ENCODE data around the gene DPH5.
"Not testable (repeated sequence)": the region's sequence is repeated elsewhere in the genome, so short reads cannot be mapped to it uniquely, and the experiment has no call there.

Gene DPH5

DNA sequence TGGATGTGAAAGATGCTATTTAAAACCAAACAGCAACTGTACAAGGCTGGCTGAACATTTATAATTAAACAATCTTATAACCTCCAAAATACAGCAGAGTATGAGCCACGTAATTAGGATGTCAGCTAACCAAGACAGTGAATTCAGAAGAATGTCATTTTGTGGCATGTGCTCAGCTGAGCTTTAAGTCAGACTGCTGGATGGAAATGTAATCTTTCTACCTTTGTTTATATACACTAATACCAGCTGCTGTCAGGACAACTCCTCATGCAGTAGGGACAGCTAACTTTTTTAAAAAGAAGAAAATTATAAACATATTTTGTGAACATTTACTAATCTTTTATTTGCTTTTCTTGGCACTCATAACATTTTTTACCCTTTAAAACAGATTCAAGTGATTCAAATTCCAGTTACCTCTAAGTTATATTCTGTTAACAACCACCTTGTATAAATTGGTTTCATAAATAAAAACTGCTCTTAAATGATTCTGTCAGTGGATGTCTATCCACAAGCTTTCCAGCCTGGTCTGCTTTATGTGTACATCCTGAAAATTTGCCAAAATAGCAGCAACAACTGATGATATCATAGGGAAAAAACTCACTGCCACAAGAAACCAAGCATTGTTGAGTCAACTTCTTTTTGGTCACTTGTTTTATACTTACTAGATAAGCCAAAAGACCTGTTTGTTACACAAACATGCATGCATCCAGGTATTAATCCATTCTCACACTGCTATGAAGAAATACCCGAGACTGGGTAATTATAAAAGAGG, 36.1 kb downstream of the DPH5 start:
- no peak for DNase-seq (ENCODE audit: low read depth in 4 of 4, low spot score in 1 of 4)

DNA sequence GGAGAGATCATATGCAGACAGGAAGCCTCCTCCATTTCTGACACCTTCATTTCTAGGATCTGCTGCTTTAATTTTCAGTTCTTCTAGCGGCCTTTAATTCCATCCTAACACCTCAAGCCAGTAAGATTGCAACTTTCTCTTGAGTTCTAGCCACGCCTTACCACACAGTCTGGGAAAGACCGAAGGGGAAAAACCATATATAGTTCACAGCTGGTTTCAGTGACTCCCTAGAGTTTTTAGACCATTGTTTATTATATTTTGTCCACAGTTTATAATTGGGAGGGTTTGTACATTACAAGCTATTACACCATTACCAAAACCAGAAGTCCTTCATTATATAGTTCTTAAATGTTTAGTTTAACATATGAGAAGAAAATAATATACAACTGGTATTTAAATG, 37.5 kb downstream of the DPH5 start:
- no peak for DNase-seq (ENCODE audit: low read depth in 4 of 4, low spot score in 1 of 4)

DNA sequence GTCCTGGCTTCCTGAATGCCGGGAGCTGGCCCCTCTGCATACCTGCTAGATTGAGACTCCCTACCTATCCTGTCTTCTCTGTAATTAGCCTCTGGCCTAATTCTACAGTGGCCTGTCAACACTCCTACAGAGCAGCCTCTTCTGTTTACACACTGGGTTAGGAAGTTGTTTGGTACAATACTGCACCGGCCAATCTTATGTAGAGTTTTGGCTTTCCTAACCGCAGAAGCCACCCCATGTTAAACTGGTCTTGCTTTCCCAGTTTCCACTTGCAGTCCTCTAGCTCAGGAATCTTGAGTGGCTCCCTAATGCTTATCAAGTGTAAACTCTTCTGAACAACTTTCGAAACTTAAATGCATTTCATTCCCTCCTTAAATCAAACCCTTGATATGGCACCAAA, 42.8 kb downstream of the DPH5 start:
- no peak for DNase-seq (ENCODE audit: low read depth in 4 of 4, low spot score in 1 of 4)

DNA sequence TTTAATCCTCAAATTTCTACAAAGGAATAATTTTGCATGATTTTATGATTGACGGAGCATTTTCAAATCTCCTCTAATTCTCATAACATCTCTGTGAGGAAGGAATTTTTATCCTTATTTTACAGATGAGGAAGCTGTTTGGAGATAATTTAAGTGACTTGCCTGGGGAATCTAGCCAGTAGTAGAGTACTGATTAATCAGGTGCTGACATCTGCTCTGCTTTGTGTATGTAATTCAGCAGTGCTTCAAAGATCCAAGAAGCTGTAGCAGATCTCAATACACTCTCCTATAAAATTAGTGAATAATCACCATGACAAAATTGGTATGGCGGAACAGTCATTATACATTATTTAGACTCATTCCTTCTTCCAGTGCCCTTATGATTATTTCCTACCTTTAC, 46.0 kb downstream of the DPH5 start:
- DNase-seq (ENCODE audit: low read depth in 4 of 4, low spot score in 1 of 4) = no peak

DNA sequence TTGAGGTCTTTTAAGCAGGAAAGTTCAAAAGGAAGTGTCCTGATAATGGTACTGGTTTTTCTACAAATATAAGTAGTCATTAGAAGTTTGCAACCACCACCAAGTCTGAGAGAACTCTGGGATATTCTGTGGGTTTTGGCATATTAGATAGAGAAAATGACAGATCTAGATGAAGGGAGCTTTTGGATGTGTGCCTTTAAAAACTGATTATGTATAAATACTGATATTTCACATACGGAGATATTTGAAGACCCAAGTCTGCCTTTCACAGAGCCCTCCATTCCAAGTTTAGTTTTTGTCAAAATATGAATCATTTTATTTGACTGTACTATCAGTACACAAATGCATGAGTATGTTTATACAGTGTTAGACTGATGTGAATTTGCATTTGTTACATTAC, 48.6 kb downstream of the DPH5 start:
- no peak for DNase-seq (ENCODE audit: low read depth in 4 of 4, low spot score in 1 of 4)

DNA sequence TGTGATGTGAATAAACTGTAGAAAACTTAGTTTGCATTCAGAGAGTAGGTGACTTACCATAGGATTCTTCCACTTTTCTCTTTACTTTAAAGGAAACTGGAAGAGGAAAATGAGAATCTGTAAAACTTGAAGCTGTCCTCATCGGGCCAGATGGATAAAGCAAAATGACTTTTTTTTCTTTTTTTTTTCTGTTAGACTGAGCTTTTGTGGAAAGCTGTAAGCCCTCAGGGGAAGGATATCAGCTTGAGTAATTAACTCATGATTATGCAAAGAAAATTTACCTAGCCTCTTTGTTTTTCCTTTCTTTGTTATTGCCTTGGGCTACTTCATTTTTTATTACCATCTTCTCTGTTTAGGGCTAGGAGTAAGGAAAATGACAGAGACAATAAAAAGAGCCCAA, 53.4 kb downstream of the DPH5 start:
- no peak for DNase-seq (ENCODE audit: low read depth in 4 of 4, low spot score in 1 of 4)

DNA sequence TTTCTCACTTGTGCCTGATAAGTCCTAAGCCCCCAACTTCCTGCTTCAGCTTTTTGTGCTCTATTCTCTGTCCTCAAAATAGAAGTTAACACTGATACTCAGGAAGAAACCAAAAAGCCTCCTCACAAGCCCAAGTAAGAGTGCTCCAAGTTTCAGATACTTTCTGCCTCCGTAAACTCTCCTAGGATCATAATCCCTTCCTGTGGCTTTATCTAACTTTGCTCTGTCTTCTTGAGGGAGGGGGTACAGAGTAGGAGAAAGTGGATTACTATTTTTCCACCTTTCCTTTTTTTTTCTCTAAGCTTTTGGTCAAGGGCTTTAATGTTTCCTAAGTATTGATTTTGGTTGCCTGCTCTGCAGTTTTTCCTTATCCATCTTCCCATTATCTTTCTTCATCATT, 54.6 kb downstream of the DPH5 start:
- DNase-seq (ENCODE audit: low read depth in 4 of 4, low spot score in 1 of 4) = no peak

GRCh38 chr1:100969327-100969726, 56.3 kb downstream of the DPH5 start:
- DNase-seq (ENCODE audit: low read depth in 4 of 4, low spot score in 1 of 4) = no peak

- no peak for DNase-seq (ENCODE audit: low read depth in 4 of 4, low spot score in 1 of 4)
Measured at GRCh38 chr1:100968621-100969020, 57.0 kb downstream of the DPH5 start.

DNA sequence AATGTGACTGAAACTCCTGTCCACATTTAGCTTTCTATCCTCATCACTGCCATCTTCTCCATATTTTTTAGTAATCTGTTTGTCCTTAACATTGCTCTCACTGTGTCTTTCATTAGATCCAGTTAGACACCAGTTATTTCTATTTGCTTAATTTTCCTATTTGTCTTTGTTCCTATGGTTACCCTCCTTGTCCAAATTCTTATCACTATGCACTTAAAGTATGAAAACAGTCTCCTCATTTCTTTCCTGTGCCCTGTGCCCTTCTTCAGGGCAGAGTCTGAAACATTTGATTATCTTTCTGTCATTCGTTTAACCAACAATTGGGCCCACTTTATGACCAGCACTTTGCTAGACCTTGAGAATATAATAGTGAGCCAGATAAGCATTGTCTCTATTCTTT, 65.5 kb downstream of the DPH5 start:
- DNase-seq (ENCODE audit: low read depth in 4 of 4, low spot score in 1 of 4) = no peak

- DNase-seq (ENCODE audit: low read depth in 4 of 4, low spot score in 1 of 4) = no peak
Measured at GRCh38 chr1:100959502-100960060, 66.0 kb downstream of the DPH5 start.

DNA sequence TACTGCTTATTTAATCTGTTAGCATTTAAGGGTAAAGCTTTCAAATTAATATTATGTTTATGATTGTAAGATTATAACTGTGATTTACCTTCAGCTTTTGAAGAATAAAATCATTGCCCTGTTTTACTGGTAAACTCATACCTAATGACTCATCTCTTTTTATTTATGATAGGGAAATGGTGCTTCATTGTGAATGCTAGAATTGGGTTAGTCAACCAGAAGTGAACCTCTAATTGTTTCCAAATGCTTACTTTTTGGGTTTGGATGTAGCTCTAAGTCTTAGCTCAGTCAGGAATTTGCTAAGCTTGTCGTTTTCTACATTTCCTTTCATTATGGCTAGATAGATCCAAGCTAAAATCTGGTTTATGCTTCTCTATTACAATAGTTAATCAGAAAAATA, 70.3 kb downstream of the DPH5 start:
- no peak for DNase-seq (ENCODE audit: low read depth in 4 of 4, low spot score in 1 of 4)

GRCh38 chr1:100953960-100954730, 71.4 kb downstream of the DPH5 start:
- DNase-seq (ENCODE audit: low read depth in 4 of 4, low spot score in 1 of 4) = no peak

GRCh38 chr1:100952970-100953369, 72.6 kb downstream of the DPH5 start:
- not testable (repeated sequence) for DNase-seq (ENCODE audit: low read depth in 4 of 4, low spot score in 1 of 4)

DNA sequence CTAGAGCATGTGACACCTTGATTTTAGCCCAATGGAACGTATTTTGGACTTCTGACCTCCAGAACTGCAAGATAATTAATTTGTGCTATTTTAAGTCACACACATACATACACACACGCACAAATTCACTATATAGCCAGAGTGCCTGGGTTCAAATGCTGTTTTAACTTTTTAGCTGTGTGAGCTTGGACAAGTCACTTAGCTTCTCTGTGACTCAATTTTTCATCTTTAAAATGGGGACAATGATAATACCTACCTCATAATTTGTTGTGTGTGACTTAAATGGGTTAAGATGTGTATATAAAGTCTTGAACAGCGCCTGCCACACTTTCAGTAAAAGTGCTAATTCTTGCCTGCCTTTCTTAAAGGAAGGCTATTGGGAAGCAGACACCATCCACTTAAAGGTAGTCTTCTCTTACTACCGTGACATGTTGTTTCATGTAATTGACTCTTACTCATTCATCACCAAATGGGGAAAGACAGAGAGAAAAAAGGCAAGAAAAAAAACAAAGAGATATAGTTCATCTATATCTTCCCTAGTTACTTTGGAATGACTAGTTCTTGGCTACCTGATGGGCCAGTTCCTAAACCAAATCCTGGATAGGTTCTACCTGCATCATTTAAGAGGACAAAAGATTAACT, 73.4 kb downstream of the DPH5 start:
- no peak for DNase-seq (ENCODE audit: low read depth in 4 of 4, low spot score in 1 of 4)

- no peak for DNase-seq (ENCODE audit: low read depth in 4 of 4, low spot score in 1 of 4)
Measured at GRCh38 chr1:100950781-100951180, 74.8 kb downstream of the DPH5 start.

- DNase-seq (ENCODE audit: low read depth in 4 of 4, low spot score in 1 of 4) = no peak
Measured at GRCh38 chr1:100950337-100950736, 75.2 kb downstream of the DPH5 start.

DNA sequence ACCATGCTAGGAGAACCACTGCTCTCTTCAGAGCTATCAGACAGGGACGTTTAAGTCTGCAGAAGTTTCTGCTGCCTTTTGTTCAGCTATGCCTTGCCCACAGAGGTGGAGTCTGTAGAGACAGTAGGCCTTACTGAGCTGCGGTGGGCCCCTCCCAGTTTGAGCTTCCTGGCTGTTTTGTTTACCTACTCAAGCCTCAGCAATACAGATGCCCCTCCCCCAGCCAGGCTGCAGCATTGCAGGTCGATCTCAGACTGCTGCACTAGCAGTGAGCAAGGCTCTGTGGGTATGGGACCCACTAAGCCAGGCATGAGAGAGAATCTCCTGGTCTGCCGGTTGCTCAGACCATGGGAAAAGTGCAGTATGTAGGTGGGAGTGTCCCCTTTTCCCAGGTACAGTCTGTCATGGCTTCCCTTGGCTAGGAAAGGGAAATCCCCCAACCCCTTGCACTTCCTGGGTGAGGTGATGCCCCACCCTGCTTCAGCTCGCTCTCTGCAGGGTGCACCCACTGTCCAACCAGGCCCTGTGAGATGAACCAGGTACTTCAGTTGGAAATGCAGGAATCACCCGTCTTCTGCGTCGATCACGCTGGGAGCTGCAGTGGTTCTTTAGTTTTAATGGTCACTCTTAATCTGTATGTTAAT, 75.9 kb downstream of the DPH5 start:
- DNase-seq (ENCODE audit: low read depth in 4 of 4, low spot score in 1 of 4) = not testable (repeated sequence)

- not testable (repeated sequence) for DNase-seq (ENCODE audit: low read depth in 4 of 4, low spot score in 1 of 4)
Measured at GRCh38 chr1:100948721-100949405, 76.7 kb downstream of the DPH5 start.

DNA sequence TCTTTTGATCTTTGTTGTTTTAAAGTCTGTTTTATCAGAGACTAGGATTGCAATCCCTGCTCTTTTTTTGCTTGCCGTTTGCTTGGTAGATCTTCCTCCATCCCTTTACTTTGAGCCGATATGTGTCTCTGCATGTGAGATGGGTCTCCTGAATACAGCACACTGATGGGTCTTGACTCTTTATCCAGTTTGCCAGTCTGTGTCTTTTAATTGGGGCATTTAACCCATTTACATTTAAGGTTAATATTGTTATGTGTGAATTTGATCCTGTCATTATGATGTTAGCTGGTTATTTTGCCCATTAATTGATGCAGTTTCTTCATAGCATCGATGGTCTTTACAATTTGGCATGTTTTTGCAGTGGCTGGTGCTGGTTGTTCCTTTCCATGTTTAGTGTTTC, 77.8 kb downstream of the DPH5 start:
- not testable (repeated sequence) for DNase-seq (ENCODE audit: low read depth in 4 of 4, low spot score in 1 of 4)

DNA sequence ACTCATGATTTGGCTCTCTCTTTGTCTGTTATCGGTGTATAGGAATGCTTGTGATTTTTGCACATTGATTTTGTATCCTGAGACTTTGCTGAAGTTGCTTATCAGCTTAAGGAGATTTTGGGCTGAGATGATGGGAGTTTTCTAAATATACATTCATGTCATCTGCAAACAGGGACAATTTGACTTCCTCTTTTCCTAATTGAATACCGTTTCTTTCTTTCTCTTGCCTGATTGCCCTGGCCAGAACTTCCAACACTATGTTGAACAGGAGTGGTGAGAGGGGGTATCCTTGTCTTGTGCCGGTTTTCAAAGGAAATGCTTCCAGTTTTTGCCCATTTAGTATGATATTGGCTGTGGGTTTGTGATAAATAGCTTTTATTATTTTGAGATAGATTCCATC, 79.5 kb downstream of the DPH5 start:
- not testable (repeated sequence) for DNase-seq (ENCODE audit: low read depth in 4 of 4, low spot score in 1 of 4)
